HCT116 (cell line): ENCODE measurements around the gene ANKRD10. TPM values are rescaled to one million over a fixed set of nuclear protein-coding genes. Genes with fewer than 3 reads are reported as not detected.
A peak's percentile ranks its signal among the peaks of the same experiment; 100 is the strongest.

Experiments used
- ATAC-seq: fragments of 200-7000 bp; cut with Tn5 transposase; 2 replicates; pipeline ENCODE4 v1.9.1; 2020; ENCODE audit warnings: mild to moderate bottlenecking, moderate library complexity
- BruUV-seq: library from RNA; stranded (reverse); fragments of 400-500 nt; replicated peaks from 2 replicates; lab custom pipeline; 2021; lab: Mats Ljungman, UMichigan
- CTCF ChIA-PET: fragments of 300-600 bp; sonication (Branson Sonifier 250); formaldehyde crosslinking; loops from one replicate; lab custom pipeline; 2021; ENCODE audit warnings: antibody characterized with exemption; lab: Charles Lee
- POLR2A ChIA-PET: fragments of 300-600, 350-600 bp; sonication (Branson Sonifier 250); formaldehyde crosslinking; loops from one replicate; lab custom pipeline; 2021; ENCODE audit warnings: antibody characterized with exemption; lab: Charles Lee
- RAD21 ChIA-PET, 2 experiments: fragments of 300-600 bp; sonication (Branson Sonifier 250); formaldehyde crosslinking; loops; one replicate each; lab custom pipeline; 2023; ENCODE audit warnings: low total read pairs in 2 of 2; ENCODE audit not compliant: uncharacterized antibody in 2 of 2, unreplicated experiment in 2 of 2, low non-redundant PET in 1 of 2; lab: Charles Lee
- DNase-seq: peaks from one replicate; pipeline ENCODE4 v3.0.0-alpha.2; 2010; ENCODE audit warnings: low read depth, low spot score
- H2AFZ ChIP-seq: fragments of 200-600 bp; shearing (Covaris generic), sonication (generic); 2 replicates; pipeline ENCODE4 v1.6.1; 2017; ENCODE audit warnings: low read depth, mixed run types, mixed read lengths, antibody characterized with exemption, low read length; ENCODE audit not compliant: poor library complexity, severe bottlenecking
- H3K27ac ChIP-seq: 2 replicates; pipeline ENCODE4 v1.5.1; 2012; ENCODE audit warnings: low read depth, low read length
- H3K27me3 ChIP-seq: fragments of 200-600 bp; sonication (generic); 2 replicates; pipeline ENCODE4 v1.6.1; 2016; ENCODE audit warnings: mixed run types, low read length, mixed read lengths; ENCODE audit not compliant: insufficient read depth
- H3K36me3 ChIP-seq, 2 experiments: fragments of 200-500 bp in 1 of 2; fragments of 200-600 bp in 1 of 2; sonication (Bioruptor generic) in 1 of 2; sonication (generic) in 1 of 2; 2 replicates each; pipeline versions ENCODE4 v1.5.1 to v1.6.1; 2014 to 2016; ENCODE audit warnings: low read length in 2 of 2, inconsistent platforms in 1 of 2, mixed read lengths in 1 of 2, mixed run types in 1 of 2; ENCODE audit not compliant: insufficient read depth in 2 of 2, control insufficient read depth in 1 of 2
- H3K4me1 ChIP-seq, 2 experiments: fragments of 200-600 bp in 1 of 2; sonication (generic) in 1 of 2; 2 replicates each; pipeline versions ENCODE4 v1.5.1 to v1.6.1; 2012 to 2017; ENCODE audit warnings: low read length in 2 of 2, inconsistent platforms in 1 of 2, mild to moderate bottlenecking in 1 of 2, mixed read lengths in 1 of 2, mixed run types in 1 of 2, moderate library complexity in 1 of 2; ENCODE audit not compliant: insufficient read depth in 2 of 2, control insufficient read depth in 1 of 2
- H3K4me2 ChIP-seq: fragments of 200-600 bp; sonication (generic); 2 replicates; pipeline ENCODE4 v1.6.1; 2017; ENCODE audit warnings: mixed run types, low read length, mixed read lengths
- H3K4me3 ChIP-seq, 2 experiments: fragments of 200-600 bp in 1 of 2; sonication (generic) in 1 of 2; replicated peaks in 1 of 2; 2 replicates each; pipeline ENCODE4 v1.5.1; 2011 to 2016; ENCODE audit warnings: low read length in 2 of 2, control low read depth in 1 of 2, low read depth in 1 of 2, mild to moderate bottlenecking in 1 of 2, mixed read lengths in 1 of 2, mixed run types in 1 of 2
- H3K79me2 ChIP-seq: fragments of 200-600 bp; sonication (generic); 2 replicates; pipeline ENCODE4 v1.6.1; 2017; ENCODE audit warnings: mild to moderate bottlenecking, mixed run types, low read length, moderate library complexity, mixed read lengths; ENCODE audit not compliant: insufficient read depth
- H3K9ac ChIP-seq: fragments of 200-600 bp; sonication (generic); 2 replicates; pipeline ENCODE4 v1.6.1; 2016; ENCODE audit warnings: low read length, mixed read lengths
- H3K9me2 ChIP-seq: fragments of 200-600 bp; sonication (generic), shearing (Covaris generic); 2 replicates; pipeline ENCODE4 v1.6.1; 2017; ENCODE audit warnings: mixed run types, mild to moderate bottlenecking, moderate library complexity; ENCODE audit not compliant: insufficient read depth
- H3K9me3 ChIP-seq, 2 experiments: fragments of 200-500 bp in 1 of 2; fragments of 200-600 bp in 1 of 2; sonication (Bioruptor generic) in 1 of 2; sonication (generic) in 1 of 2; 2 replicates each; pipeline ENCODE4 v1.6.1; 2014 to 2017; ENCODE audit warnings: low read length in 2 of 2, mixed read lengths in 2 of 2, inconsistent platforms in 1 of 2, low read depth in 1 of 2, mild to moderate bottlenecking in 1 of 2, mixed run types in 1 of 2, moderate library complexity in 1 of 2; ENCODE audit not compliant: control insufficient read depth in 1 of 2, insufficient read depth in 1 of 2
- H4K20me1 ChIP-seq: fragments of 200-600 bp; sonication (generic), shearing (Covaris generic); 2 replicates; pipeline ENCODE4 v1.6.1; 2017; ENCODE audit warnings: mixed run types, mild to moderate bottlenecking, moderate library complexity; ENCODE audit not compliant: insufficient read depth
- CTCF ChIP-seq, 3 experiments: fragments of 200-600 bp in 1 of 3; sonication (generic) in 1 of 3; IDR thresholded peaks in 2 of 3; conservative IDR thresholded peaks in 1 of 3; 2 replicates each; pipeline ENCODE4 v1.5.1; 2012 to 2017; ENCODE audit warnings: low read depth in 2 of 3, low read length in 2 of 3, antibody characterized with exemption in 1 of 3, borderline replicate concordance in 1 of 3, control low read depth in 1 of 3, mild to moderate bottlenecking in 1 of 3, mixed read lengths in 1 of 3, mixed run types in 1 of 3, moderate library complexity in 1 of 3; ENCODE audit not compliant: insufficient read depth in 1 of 3
- FOSL1 ChIP-seq: IDR thresholded peaks from 2 replicates; pipeline ENCODE4 v1.6.1; 2012; ENCODE audit warnings: low read depth
- JUND ChIP-seq: IDR thresholded peaks from 2 replicates; pipeline ENCODE4 v1.6.1; 2012
- POLR2AphosphoS5 ChIP-seq: IDR thresholded peaks from 2 replicates; pipeline ENCODE4 v1.6.1; 2011; ENCODE audit warnings: mild to moderate bottlenecking, low read depth, low read length, moderate library complexity
- intact Hi-C: fragments of 100-400 bp; cut with micrococcal nuclease; formaldehyde crosslinking; loops from 2 replicates; pipeline ENCODE4 v1.10.0; 2022
- total RNA-seq: library from RNA; stranded (reverse); gene quantifications from one replicate; pipeline ENCODE4 v1.2.1, GENCODE V29; 2021; ENCODE audit not compliant: unreplicated experiment
- TF ChIP-seq, protein P1 (sequence below): IDR thresholded peaks from 2 replicates; pipeline ENCODE4 v1.6.1; 2012

The ANKRD10 gene
- total RNA-seq, 1 experiment from 2014 or later: 173 TPM

- intact Hi-C loops: no loop called here
- ChIA-PET POLR2A (no interaction called here), CTCF (no interaction called here), RAD21 (no interaction called here)
- peak; percentile 43; the same call in 1 of the 2 replicates for TF ChIP-seq POLR2AphosphoS5
- TF ChIP-seq CTCF (IDR thresholded peaks at IDR 0.05 in 2 of 3, conservative IDR thresholded peaks at IDR 0.05 in 1 of 3; ENCODE audit: borderline replicate concordance in 1 of 3, insufficient read depth in 1 of 3, low read depth in 2 of 3, low read length in 2 of 3): no peak
- 0 out of 2 replicates have a peak, but pooled peaks have one; percentile 14 for TF ChIP-seq FOSL1
- TF ChIP-seq, protein P1, sequence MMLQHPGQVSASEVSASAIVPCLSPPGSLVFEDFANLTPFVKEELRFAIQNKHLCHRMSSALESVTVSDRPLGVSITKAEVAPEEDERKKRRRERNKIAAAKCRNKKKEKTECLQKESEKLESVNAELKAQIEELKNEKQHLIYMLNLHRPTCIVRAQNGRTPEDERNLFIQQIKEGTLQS: no peak
- TF ChIP-seq JUND: peak; percentile 26
- no peaks in the 10 kb centered on the region for H3K27me3 ChIP-seq
- no peak overlapping the region for H3K27ac ChIP-seq
- H2AFZ ChIP-seq: no peak overlapping the region
- BruUV-seq: no TSS peak
- H3K9me2 ChIP-seq: no peaks in the 10 kb centered on the region
- ATAC-seq (peak; percentile 39), DNase-seq (no peak)
- no peak overlapping the region for H3K9ac ChIP-seq
- no peak overlapping the region for H3K4me3 ChIP-seq
- H3K79me2 ChIP-seq: peaks cover 1% of the 10 kb centered on the region; the same call in 1 of the 2 replicates
- H3K4me2 ChIP-seq: peak overlapping the region; percentile 14
- H3K4me1 ChIP-seq: peaks cover 0 to 37% of the 10 kb centered on the region in 2 experiments; a peak in 2 of 4 replicates
- peaks cover 4 to 14% of the 10 kb centered on the region in 2 experiments for H3K36me3 ChIP-seq
- H4K20me1 ChIP-seq: peaks cover 21% of the 10 kb centered on the region
- H3K9me3 ChIP-seq: no peaks in the 10 kb centered on the region
These were observed 27.1 kb downstream of the ANKRD10 start for GRCh38 chr13:110887597-110888333.
